Measurements from ENCODE around the gene HIVEP1. TPM values are rescaled to one million over a fixed set of nuclear protein-coding genes. Genes with fewer than 3 reads are reported as not detected.

The HIVEP1 gene
- total RNA-seq, 1 experiment from 2014 or later = 16.7 TPM

DNA sequence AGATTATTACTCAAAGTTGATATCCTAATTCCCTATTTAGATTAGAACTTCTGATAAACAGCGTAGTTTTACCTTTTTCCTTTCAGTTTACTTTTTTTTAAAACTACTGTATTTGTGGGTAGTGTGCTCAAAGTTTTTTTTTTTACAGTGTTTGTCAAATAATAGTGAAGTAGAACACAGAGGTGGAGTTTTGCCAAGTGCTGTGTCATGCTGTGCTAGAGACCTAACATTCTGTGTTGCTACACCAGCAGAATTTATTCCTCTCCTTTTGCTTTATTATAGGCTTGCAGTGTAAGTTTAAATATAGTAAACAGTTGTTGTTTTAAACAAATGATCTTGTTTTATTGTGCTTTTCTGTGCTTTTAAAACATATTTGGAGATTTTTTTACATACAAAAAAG, 125.4 kb downstream of the HIVEP1 start:
- H3K27ac ChIP-seq (ENCODE audit: low read length) = no peak overlapping the region
- in situ Hi-C loops (cut with HindIII; ENCODE audit: low pct_unique_long_range_greater_than_20kb, low sequenced_read_pairs) = no loop called here

DNA sequence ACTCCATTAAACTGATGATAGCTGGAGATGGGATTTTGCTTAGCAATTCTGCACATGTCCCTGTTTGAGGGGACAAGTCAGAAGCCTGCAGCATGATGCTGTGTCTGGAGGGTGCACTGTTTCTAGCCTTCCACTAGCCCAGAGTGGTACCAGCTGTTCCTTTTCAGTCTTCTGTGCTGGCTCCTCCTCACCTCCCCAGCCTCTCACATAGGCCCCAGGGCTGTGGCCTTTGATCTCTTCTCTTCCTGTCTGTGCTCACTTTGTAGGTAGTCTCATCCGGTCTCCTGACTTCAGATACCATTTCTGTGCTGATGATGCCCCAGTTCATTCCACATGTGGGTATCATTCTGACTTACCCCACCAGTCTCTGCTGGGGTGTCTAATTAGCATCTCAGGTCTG, 126.3 kb downstream of the HIVEP1 start:
- H3K27me3 ChIP-seq (ENCODE audit: control insufficient read depth, insufficient read depth, low read length) = no peaks in the 10 kb centered on the region
- no peak overlapping the region for H3K4me3 ChIP-seq (ENCODE audit: low read depth in 2 of 2, low read length in 2 of 2)
- BruUV-seq (replicated peaks) = no TSS peak
- in situ Hi-C loops (cut with HindIII; ENCODE audit: low pct_unique_long_range_greater_than_20kb, low sequenced_read_pairs) = no loop called here
- H3K27ac ChIP-seq (ENCODE audit: low read length) = no peak overlapping the region
- no peaks in the 10 kb centered on the region for H3K9me3 ChIP-seq (ENCODE audit: control insufficient read depth, insufficient read depth, low read depth, low read length)
- ATAC-seq (no peak), DNase-seq (ENCODE audit: low read depth, low spot score) (no peak)
- TF ChIP-seq, protein P1, sequence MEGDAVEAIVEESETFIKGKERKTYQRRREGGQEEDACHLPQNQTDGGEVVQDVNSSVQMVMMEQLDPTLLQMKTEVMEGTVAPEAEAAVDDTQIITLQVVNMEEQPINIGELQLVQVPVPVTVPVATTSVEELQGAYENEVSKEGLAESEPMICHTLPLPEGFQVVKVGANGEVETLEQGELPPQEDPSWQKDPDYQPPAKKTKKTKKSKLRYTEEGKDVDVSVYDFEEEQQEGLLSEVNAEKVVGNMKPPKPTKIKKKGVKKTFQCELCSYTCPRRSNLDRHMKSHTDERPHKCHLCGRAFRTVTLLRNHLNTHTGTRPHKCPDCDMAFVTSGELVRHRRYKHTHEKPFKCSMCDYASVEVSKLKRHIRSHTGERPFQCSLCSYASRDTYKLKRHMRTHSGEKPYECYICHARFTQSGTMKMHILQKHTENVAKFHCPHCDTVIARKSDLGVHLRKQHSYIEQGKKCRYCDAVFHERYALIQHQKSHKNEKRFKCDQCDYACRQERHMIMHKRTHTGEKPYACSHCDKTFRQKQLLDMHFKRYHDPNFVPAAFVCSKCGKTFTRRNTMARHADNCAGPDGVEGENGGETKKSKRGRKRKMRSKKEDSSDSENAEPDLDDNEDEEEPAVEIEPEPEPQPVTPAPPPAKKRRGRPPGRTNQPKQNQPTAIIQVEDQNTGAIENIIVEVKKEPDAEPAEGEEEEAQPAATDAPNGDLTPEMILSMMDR (IDR thresholded peaks at IDR 0.05) = no peak
- TF ChIP-seq REST (IDR thresholded peaks at IDR 0.05; ENCODE audit: insufficient read depth in 1 of 2, low read depth in 2 of 2, low read length in 1 of 2) (no peak), TCF7L2 (IDR thresholded peaks at IDR 0.05; ENCODE audit: low read depth, low read length) (no peak), SIN3A (IDR thresholded peaks at IDR 0.05; ENCODE audit: borderline replicate concordance, insufficient read depth, low read depth, low read length) (no peak), POLR2AphosphoS5 (IDR thresholded peaks at IDR 0.05; ENCODE audit: low read depth, low read length) (no peak)
- CTCF ChIA-PET = no interaction called here
- POLR2A ChIA-PET = no interaction called here
- intact Hi-C loops (cut with micrococcal nuclease; ENCODE audit: unreplicated experiment) = no loop called here
- no peaks in the 10 kb centered on the region for H3K36me3 ChIP-seq (ENCODE audit: control insufficient read depth, insufficient read depth, low read length)
- H3K4me1 ChIP-seq (ENCODE audit: control insufficient read depth, insufficient read depth, low read length) = 0 out of 2 replicates have a peak, but pooled peaks cover 4% of the 10 kb centered on the region

More for the DNA sequence above, 125.4 kb downstream of the HIVEP1 start:
- no peak overlapping the region for H3K4me3 ChIP-seq (ENCODE audit: low read depth in 2 of 2, low read length in 2 of 2)
- H3K4me1 ChIP-seq (ENCODE audit: control insufficient read depth, insufficient read depth, low read length) = 0 out of 2 replicates have a peak, but pooled peaks cover 4% of the 10 kb centered on the region
- H3K27me3 ChIP-seq (ENCODE audit: control insufficient read depth, insufficient read depth, low read length) = no peaks in the 10 kb centered on the region
- H3K36me3 ChIP-seq (ENCODE audit: control insufficient read depth, insufficient read depth, low read length) = no peaks in the 10 kb centered on the region
- CTCF ChIA-PET = no interaction called here
- ATAC-seq (no peak), DNase-seq (ENCODE audit: low read depth, low spot score) (no peak)
- BruUV-seq (replicated peaks) = no TSS peak
- POLR2A ChIA-PET = no interaction called here
- intact Hi-C loops (cut with micrococcal nuclease; ENCODE audit: unreplicated experiment) = no loop called here
- TF ChIP-seq TCF7L2 (IDR thresholded peaks at IDR 0.05; ENCODE audit: low read depth, low read length) = no peak
- TF ChIP-seq, protein P1 (IDR thresholded peaks at IDR 0.05) = no peak
- no peak for TF ChIP-seq POLR2AphosphoS5 (IDR thresholded peaks at IDR 0.05; ENCODE audit: low read depth, low read length)
- TF ChIP-seq REST (IDR thresholded peaks at IDR 0.05; ENCODE audit: insufficient read depth in 1 of 2, low read depth in 2 of 2, low read length in 1 of 2) = no peak
- TF ChIP-seq SIN3A (IDR thresholded peaks at IDR 0.05; ENCODE audit: borderline replicate concordance, insufficient read depth, low read depth, low read length) = no peak
- H3K9me3 ChIP-seq (ENCODE audit: control insufficient read depth, insufficient read depth, low read depth, low read length) = no peaks in the 10 kb centered on the region

Measured in Panc1 (cell line).